Activated T-helper 1 cell treated with anti-CD3 and anti-CD28 coated beads, Interleukin-2, amount 50 U/mL, for 16 hours (primary cell): ENCODE data around the gene CAMK1D.
"Not testable (repeated sequence)": the region's sequence is repeated elsewhere in the genome, so short reads cannot be mapped to it uniquely, and the experiment has no call there.

ENCODE experiments used
- DNase-seq, 2 donors: peaks; one replicate each; pipeline ENCODE4 v3.0.0-alpha.2; 2020; ENCODE audit warnings: low read depth in 1 of 2, low spot score in 1 of 2

CAMK1D gene

GRCh38 chr10:12427276-12427675 is 77.9 kb downstream of the CAMK1D start:
- no peak for DNase-seq

GRCh38 chr10:12428447-12429135 is 79.2 kb downstream of the CAMK1D start:
- no peak for DNase-seq

GRCh38 chr10:12430406-12430982 is 81.1 kb downstream of the CAMK1D start:
- no peak for DNase-seq

- DNase-seq, result no peak
Measured at GRCh38 chr10:12431151-12432101, 82.1 kb downstream of the CAMK1D start.

DNA sequence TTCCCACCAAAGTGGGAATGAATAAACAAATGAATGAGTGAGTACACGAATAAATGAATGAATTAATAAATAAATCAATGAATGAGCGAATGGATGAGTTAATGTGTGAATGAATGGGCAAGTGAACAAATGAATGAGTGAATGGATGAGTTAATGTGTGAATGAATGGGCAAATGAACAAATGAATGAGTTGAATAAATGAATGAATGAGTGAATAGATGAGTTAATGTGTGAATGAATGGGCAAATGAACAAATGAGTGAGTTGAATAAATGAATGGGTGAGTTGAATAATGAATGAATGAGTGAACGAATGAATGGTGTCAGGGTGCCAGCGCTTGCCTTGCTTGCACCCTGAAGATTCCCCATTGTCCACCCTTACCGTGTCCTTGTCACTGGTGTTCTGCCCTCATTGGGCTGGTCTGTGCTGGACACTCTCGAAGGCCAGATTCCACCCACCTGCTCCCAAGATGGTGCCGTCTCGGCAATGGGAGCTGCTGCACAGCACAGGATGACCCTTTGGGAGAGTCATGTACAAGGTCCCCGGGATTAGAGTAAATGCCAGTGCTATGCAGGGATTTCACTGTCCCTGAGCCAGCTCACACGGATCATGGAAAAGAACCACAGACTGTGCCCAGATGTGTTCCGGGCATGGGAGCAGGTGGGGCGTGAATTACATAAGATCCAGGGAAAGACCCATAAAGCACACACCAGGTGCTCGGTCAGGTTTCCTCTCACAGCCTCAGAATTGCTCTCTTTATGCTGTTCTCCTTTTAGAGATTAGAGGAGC is 83.2 kb downstream of the CAMK1D start:
- no peak for DNase-seq

DNA sequence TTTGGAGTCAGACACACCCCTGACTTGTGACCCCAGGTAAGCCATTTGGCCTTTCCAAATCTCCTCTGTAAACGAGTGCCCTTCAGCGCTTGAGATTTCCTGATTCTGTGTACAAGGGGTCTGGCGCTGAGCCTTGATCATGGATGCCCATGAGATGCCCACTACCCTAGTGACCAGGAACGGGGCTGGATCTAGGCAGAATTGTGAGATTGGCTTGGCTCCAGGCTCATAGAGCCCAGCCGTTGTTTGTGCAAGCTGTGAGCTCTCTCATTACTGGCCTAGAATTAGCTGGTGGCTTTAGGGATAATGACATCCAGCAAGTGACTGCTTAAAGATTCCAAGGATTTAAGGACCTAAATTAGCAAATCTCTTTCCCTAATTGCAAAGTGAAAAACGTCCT is 84.9 kb downstream of the CAMK1D start:
- DNase-seq, result no peak

- DNase-seq, result not testable (repeated sequence)
Measured at GRCh38 chr10:12434677-12435076, 85.3 kb downstream of the CAMK1D start.

GRCh38 chr10:12435348-12435747 is 86.0 kb downstream of the CAMK1D start:
- no peak for DNase-seq

DNA sequence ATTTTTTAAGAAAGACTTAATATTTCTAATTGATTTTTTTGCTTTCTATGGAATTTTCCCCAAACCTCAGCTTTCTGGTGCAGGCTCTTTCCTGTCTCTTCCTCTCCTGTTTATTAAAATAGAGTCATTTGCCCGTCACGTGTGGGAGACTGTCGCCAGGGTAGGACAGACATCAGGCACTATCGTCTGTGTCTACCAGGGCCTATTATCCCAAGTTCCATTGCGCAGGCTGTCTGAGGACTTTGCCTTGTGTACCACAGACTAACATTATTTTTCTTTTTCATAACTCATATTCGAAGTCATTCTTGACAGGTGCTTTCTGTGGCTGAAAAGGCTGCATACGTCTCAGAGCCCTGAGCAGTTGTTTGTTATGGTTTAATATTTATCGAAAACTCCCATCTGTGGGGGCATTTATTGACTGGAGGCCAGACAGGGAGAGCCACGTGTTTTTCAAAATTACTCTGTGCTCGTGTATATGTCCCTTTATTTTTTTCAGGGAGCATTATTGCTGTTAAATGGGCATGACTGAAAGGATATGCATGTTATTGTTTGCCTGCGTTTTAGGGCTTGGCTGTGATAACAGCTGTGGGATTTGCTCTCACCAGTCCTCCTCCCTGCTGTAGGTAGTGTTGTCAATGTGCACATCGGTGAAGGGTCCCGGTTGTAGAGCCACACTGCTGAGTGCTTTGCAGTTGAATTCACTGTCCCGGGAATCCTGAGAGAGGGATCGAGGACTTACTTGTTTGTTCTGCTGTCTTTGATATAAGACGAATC is 89.8 kb downstream of the CAMK1D start:
- DNase-seq, result no peak

DNA sequence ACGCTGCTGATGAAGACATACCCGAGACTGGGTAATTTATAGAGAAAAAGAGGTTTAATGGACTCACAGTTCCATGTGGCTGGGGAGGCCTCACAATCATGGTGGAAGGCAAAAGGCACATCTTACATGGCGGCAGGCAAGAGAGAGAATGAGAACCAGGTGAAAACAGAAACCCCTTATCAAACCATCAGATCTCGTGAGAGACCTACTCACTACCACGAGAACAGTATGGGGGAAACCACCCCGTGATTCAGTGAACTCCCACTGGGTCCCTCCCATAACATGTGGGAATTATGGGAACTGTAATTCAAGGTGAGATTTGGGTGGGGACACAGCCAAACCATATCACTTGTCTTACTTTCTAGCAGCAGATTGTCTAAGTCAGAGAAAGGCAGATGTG is 90.4 kb downstream of the CAMK1D start:
- DNase-seq, result not testable (repeated sequence)

DNA sequence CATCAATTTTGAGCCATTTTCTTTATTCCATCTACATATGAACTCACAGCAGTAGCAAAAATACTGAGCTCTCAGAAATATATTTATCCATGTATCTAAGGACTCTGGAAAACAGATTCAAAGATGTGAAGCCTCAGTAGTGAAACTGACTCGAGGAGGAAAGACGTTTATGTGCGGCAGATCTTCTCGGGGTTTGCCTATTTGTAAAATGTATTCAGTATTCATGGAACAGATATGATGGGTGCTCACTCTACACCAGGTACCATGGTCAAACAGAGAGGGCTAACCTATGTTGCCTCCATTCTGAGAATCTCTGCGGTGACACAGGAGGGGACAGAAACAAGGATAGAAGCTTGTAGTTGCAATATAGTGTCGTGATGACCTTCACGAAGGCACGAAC is 93.7 kb downstream of the CAMK1D start:
- no peak for DNase-seq

GRCh38 chr10:12444981-12445700 is 95.8 kb downstream of the CAMK1D start:
- DNase-seq, result no peak

GRCh38 chr10:12445701-12446334 is 96.5 kb downstream of the CAMK1D start:
- DNase-seq, result no peak

DNA sequence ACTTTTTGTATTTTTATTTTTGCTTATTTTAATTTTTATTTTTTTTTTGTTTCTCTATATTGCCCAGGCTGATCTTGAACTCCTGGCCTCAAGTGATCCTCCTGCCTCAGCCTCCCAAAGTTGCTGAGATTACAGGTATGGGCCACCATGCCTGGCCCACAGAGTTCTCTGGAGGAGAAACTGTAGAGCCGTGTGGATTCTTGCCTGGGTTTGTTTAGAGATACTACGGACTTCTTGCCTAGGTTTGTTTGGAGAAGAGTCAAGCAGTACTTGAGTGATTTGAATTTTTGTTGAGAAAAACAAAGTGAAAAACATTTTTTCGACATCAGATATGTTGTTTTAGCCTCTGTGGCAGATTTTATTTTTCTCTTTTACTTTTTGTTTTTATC is 99.0 kb downstream of the CAMK1D start:
- DNase-seq, result no peak

- DNase-seq, result peak; percentile 41 to 61
Measured at GRCh38 chr10:12448729-12449391, 99.5 kb downstream of the CAMK1D start.

GRCh38 chr10:12455318-12455717 is 106.0 kb downstream of the CAMK1D start:
- no peak for DNase-seq

DNA sequence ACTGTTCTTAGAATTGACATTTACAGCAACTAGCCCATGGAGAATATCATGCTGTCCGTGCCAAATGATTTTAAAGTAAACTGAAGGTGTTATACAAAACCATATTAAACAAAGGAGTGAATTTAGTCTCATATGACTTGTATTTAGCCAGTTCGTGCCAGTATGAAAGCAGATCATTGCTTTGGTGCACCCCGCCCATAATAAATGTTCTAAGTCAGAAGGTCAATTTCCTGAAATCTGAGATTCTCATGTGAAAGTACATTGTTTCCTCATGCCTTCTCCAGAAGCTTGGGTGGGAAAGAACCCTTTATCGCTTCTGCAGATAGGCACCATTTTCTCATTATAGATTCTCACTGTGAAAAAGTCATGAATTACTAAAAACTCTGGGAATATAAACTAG is 106.4 kb downstream of the CAMK1D start:
- no peak for DNase-seq

GRCh38 chr10:12459340-12459739 is 110.0 kb downstream of the CAMK1D start:
- no peak for DNase-seq

DNA sequence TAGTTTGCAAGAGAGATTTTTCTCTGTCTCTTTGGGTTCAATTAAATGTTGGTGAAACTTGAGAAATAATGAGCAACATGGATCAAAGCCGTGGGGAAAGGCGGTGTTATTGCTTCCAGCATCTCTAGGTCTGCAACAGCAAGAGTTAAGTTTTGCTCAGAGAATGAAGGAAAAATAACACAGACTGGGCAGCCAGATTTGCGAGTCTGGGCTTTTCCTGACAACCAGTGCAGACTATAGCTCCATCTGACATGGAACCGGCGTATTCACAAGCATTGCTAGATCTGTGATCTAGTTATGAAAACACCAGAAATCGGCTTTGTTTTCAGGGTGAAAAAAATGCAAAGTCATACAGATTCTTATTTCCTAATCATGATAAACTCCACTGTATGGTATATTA is 110.4 kb downstream of the CAMK1D start:
- no peak for DNase-seq
